DOHH2 (cell line): Measurements from ENCODE around the gene CCDC12.

Source experiments
- H3F3A ChIP-seq: fragments of 200-600 bp; sonication (generic), shearing (Covaris generic); 2 replicates; pipeline ENCODE4 v1.6.0; 2016; ENCODE audit warnings: antibody characterized with exemption, mild to moderate bottlenecking; ENCODE audit not compliant: control insufficient read depth, insufficient read depth
- H3K27ac ChIP-seq: fragments of 200-600 bp; sonication (generic); 2 replicates; pipeline ENCODE4 v1.5.1; 2014; ENCODE audit warnings: low read depth, mild to moderate bottlenecking, low read length, moderate library complexity
- H3K27me3 ChIP-seq: fragments of 200-600 bp; sonication (generic); 2 replicates; pipeline ENCODE4 v1.6.1; 2014; ENCODE audit warnings: mild to moderate bottlenecking, low read length, mixed read lengths; ENCODE audit not compliant: control insufficient read depth
- H3K36me3 ChIP-seq: fragments of 200-600 bp; sonication (generic); 2 replicates; pipeline ENCODE4 v1.6.1; 2014; ENCODE audit warnings: mild to moderate bottlenecking, low read length, moderate library complexity, mixed read lengths; ENCODE audit not compliant: control insufficient read depth
- H3K4me1 ChIP-seq: fragments of 200-600 bp; sonication (generic); 2 replicates; pipeline ENCODE4 v1.6.1; 2014; ENCODE audit warnings: mild to moderate bottlenecking, low read length, mixed read lengths; ENCODE audit not compliant: control insufficient read depth
- H3K4me2 ChIP-seq: fragments of 200-600 bp; sonication (generic); 2 replicates; pipeline ENCODE4 v1.6.0; 2014; ENCODE audit warnings: mild to moderate bottlenecking, low read length, moderate library complexity
- H3K4me3 ChIP-seq: fragments of 200-600 bp; sonication (generic); 2 replicates; pipeline ENCODE4 v1.5.1; 2014; ENCODE audit warnings: mild to moderate bottlenecking, low read length, mixed read lengths
- H3K79me2 ChIP-seq: fragments of 200-600 bp; sonication (generic); 2 replicates; pipeline ENCODE4 v1.6.1; 2014; ENCODE audit warnings: mild to moderate bottlenecking, low read length, mixed read lengths; ENCODE audit not compliant: control insufficient read depth
- H3K9me2 ChIP-seq: fragments of 200-600 bp; sonication (generic); replicated peaks from 2 replicates; pipeline ENCODE4 v1.6.1; 2014; ENCODE audit warnings: mild to moderate bottlenecking, low read length, mixed read lengths; ENCODE audit not compliant: control insufficient read depth
- H3K9me3 ChIP-seq: fragments of 200-600 bp; sonication (generic); 2 replicates; pipeline ENCODE4 v1.6.1; 2014; ENCODE audit warnings: antibody characterized with exemption, low read length, mixed read lengths; ENCODE audit not compliant: control insufficient read depth, insufficient read depth
- H4K20me1 ChIP-seq: fragments of 200-600 bp; sonication (generic); 2 replicates; pipeline ENCODE4 v1.6.0; 2014; ENCODE audit warnings: low read depth, mild to moderate bottlenecking, antibody characterized with exemption, low read length, moderate library complexity; ENCODE audit not compliant: control insufficient read depth, insufficient read depth
- CTCF ChIP-seq: fragments of 200-600 bp; sonication (generic); IDR thresholded peaks from one replicate; pipeline ENCODE4 v1.5.1; 2014; ENCODE audit warnings: antibody characterized with exemption, mild to moderate bottlenecking, low read depth, low read length; ENCODE audit not compliant: poor library complexity, severe bottlenecking
- EZH2phosphoT487 ChIP-seq: fragments of 200-600 bp; sonication (generic); IDR thresholded peaks from 2 replicates; pipeline ENCODE4 v1.6.1; 2017; ENCODE audit warnings: borderline replicate concordance, mild to moderate bottlenecking, antibody characterized with exemption, low read length, moderate library complexity, mixed read lengths

CCDC12 gene

DNA sequence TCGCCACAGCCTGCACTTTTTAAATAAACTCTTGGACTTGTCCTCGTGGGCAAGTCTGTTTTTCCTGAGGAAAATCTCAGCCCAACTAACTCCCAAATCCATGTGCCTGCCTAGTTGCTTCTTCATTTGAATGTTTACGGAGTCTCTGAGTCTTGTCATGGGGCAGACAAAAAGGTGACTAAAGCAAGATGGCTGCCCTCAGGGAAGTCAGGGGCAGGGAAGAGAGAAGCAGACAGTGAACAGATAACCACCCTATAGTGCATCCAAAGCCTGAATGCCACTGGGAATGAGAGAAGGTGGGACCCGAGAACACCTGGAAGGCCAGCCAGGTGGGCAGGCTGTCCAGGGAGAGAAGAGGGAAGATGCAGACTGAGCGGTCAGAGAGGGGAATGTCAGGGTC lies 21.4 kb downstream of the CCDC12 start:
- H3K4me3 ChIP-seq, result no peak overlapping the region
- H3K36me3 ChIP-seq, result peaks cover 58% of the 10 kb centered on the region
- H4K20me1 ChIP-seq, result peaks cover 39% of the 10 kb centered on the region
- no peaks in the 10 kb centered on the region for H3K9me2 ChIP-seq
- no peak overlapping the region for H3K27ac ChIP-seq
- H3F3A ChIP-seq, result no peaks in the 10 kb centered on the region
- peaks cover 98% of the 10 kb centered on the region for H3K79me2 ChIP-seq
- no peaks in the 10 kb centered on the region for H3K9me3 ChIP-seq
- H3K4me1 ChIP-seq, result peaks cover 77% of the 10 kb centered on the region
- no peak for TF ChIP-seq EZH2phosphoT487
- no peak for TF ChIP-seq CTCF
- H3K4me2 ChIP-seq, result peak overlapping the region; percentile 27
- no peaks in the 10 kb centered on the region for H3K27me3 ChIP-seq

GRCh38 chr3:46954178-46954577 lies 22.4 kb downstream of the CCDC12 start:
- H3F3A ChIP-seq, result no peaks in the 10 kb centered on the region
- H3K4me1 ChIP-seq, result peaks cover 77% of the 10 kb centered on the region
- H4K20me1 ChIP-seq, result peaks cover 29% of the 10 kb centered on the region
- peaks cover 50% of the 10 kb centered on the region for H3K36me3 ChIP-seq
- peaks cover 98% of the 10 kb centered on the region for H3K79me2 ChIP-seq
- peak overlapping the region; percentile 48 for H3K4me2 ChIP-seq
- no peaks in the 10 kb centered on the region for H3K27me3 ChIP-seq
- no peaks in the 10 kb centered on the region for H3K9me2 ChIP-seq
- no peak overlapping the region; the same call in 1 of the 2 replicates for H3K4me3 ChIP-seq
- H3K27ac ChIP-seq, result peak overlapping the region; percentile 23; the same call in 1 of the 2 replicates
- H3K9me3 ChIP-seq, result no peaks in the 10 kb centered on the region
- TF ChIP-seq CTCF, result no peak
- no peak for TF ChIP-seq EZH2phosphoT487

DNA sequence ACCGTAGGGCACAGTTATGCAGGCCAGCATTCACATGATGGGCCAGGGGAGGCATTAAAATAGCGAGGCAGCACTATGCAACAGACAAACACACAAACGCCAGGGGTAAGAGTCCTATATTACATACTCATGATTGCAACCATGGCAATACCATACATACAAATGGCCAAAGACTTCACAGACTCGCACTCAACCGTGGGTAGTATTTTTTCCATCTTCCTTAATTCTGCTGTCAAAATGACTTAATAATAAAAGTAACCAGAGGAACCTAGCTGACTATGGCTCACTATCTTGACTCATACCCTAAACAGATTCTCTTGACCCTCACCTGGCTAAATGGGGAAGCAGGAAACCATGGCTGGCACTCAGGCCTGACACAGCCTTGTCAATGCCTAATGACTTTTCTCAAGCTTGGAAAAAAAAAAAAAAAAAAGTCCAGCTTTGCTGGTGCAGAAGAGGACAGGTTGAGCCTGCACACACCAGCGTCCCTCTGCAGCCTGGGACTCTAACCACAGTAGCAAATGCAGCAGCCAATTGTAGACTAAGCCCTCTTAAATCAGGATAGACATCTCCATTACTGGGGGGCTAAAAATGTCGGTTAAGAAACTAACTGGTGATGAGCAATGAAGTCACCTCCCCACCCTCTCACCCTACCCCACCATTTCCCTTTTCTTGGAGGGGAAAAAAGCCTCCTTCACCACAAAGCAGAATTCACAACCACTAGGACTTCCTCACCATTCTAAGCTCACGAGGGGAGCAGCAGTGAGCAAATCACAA lies 23.1 kb downstream of the CCDC12 start:
- peaks cover 29% of the 10 kb centered on the region for H4K20me1 ChIP-seq
- H3K4me1 ChIP-seq, result peaks cover 79% of the 10 kb centered on the region
- H3K4me2 ChIP-seq, result peak overlapping the region; percentile 48
- H3K9me3 ChIP-seq, result no peaks in the 10 kb centered on the region
- H3K79me2 ChIP-seq, result peaks cover 98% of the 10 kb centered on the region
- peak overlapping the region; percentile 23; the same call in 1 of the 2 replicates for H3K27ac ChIP-seq
- no peaks in the 10 kb centered on the region for H3K9me2 ChIP-seq
- H3F3A ChIP-seq, result no peaks in the 10 kb centered on the region
- TF ChIP-seq CTCF (no peak), EZH2phosphoT487 (no peak)
- H3K36me3 ChIP-seq, result peaks cover 49% of the 10 kb centered on the region
- no peaks in the 10 kb centered on the region for H3K27me3 ChIP-seq
- H3K4me3 ChIP-seq, result peak overlapping the region; percentile 17; the same call in 1 of the 2 replicates
